GM21367 (cell line): ENCODE measurements around the gene L3MBTL4.
"Not testable (repeated sequence)": the region's sequence is repeated elsewhere in the genome, so short reads cannot be mapped to it uniquely, and the experiment has no call there.

Experiments
- ATAC-seq: cut with Tn5 transposase; IDR thresholded peaks from one replicate; pipeline ENCODE4 v1.9.1; 2021; ENCODE audit not compliant: unreplicated experiment

Gene L3MBTL4

GRCh38 chr18:6315517-6316331, 99.0 kb downstream of the L3MBTL4 start:
- ATAC-seq: no peak

DNA sequence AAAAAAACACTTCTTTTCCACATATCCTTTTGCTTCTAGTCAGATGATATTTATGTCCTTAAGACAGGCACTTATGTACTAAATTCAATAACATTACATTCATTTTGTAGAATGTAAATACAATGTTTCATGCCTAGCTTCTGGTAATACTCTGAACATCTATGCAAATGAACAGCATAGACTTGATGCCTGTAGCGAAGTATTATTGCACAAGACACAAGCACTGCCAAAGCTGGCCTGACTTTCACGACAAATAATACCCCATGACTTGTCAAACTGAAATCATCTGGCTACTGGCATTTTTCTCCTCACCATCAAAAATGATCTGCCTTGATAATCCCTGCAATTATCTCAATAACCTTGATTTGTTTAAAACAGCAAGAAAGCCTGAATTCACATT, 101.3 kb downstream of the L3MBTL4 start:
- no peak for ATAC-seq

DNA sequence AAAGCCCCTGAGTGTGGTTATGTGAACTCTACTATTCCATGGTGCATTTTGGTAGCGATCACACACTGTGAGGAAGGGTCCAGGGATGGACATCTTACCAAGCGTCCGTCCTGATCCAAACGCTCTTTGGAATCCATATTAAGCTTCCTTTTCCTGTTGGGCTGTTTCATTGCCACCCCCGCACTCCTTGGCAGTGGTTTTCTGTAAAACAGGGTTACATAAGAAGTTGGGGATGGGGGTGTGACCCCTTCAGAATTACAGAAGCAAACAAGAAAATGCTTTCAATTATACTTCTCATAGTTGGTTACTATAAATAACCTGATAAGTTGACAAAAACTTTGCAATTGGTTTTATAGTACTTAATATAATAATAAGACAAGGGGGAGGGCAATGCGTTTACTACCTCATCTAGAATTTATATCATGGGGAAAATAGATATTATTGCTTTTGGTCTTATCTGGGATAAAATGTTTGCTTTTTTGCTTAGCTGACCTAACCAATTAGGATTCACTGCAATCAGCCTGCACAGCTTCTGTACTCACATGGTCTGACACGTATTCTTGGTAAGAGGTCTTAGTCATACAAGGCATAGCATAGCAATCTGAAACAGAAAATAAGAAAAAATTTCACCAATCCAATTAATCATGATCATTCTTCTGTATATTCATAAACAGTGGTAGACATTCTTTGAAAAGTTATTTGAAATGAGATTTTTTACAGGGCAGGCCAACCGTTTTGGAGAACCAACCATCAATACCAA, 103.1 kb downstream of the L3MBTL4 start:
- ATAC-seq: no peak

GRCh38 chr18:6310714-6311113, 104.0 kb downstream of the L3MBTL4 start:
- ATAC-seq: no peak

DNA sequence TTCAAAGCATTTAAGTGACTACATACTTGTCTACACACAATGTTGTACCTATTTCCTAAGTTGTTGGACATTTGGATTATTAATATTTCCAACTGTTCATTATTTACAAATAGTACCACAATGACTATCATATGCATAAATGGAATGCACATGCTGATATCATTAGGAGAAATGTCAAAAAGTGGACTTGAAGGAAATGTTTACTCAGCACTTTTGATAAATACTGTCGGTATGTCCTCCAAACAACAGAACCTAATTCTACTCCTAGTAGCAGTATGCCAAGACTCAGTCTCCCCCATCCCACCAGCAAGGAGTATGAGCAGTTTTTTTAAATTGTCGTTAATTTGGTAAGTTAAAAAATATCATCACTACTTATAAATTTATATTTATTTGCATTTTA, 116.8 kb downstream of the L3MBTL4 start:
- ATAC-seq: no peak

- ATAC-seq: no peak
These were observed 120.4 kb downstream of the L3MBTL4 start for GRCh38 chr18:6294148-6294784.

DNA sequence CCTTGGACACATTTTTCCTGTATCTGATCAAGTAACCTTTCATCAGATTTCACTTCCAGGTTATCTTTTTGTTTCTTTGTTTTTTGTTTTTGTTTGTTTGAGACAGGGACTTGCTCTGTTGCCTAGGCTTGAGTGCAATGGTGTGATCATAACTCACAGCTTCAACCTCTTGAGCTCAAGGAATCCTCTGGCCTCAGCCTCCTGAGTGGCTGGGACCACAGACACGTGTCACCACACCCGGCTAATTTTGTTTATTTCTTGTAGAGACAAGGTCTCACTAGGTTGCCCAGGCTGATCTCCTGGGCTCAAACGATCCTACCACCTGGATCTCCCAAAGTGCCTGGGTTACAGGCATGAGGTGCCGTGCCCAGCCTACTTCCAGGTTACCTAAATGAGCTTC, 124.9 kb downstream of the L3MBTL4 start:
- ATAC-seq: no peak

- no peak for ATAC-seq
These were observed 128.1 kb downstream of the L3MBTL4 start for GRCh38 chr18:6286585-6286984.

- no peak for ATAC-seq
These were observed 129.9 kb downstream of the L3MBTL4 start for GRCh38 chr18:6284761-6285160.

DNA sequence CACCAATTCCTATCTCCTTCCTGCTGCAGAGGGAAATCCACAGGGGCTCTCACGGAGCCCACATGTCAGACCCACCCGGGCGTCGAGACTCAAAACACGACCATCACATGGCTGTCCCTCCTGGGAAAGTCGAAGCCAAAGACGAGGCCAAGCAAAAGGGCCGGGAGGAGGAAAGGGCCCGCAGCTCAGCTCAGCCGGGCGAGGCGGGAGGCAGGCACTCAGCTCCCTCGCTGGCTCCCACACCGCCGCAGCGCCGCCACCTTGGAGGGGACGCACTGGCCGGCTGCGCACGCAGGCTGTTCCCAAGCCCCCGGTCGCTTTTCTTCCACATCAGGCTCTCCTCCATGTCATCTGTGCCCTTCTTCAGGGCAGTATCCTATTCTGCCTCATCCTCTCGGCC, 130.4 kb downstream of the L3MBTL4 start:
- ATAC-seq: no peak

GRCh38 chr18:6281874-6282273, 132.8 kb downstream of the L3MBTL4 start:
- no peak for ATAC-seq

DNA sequence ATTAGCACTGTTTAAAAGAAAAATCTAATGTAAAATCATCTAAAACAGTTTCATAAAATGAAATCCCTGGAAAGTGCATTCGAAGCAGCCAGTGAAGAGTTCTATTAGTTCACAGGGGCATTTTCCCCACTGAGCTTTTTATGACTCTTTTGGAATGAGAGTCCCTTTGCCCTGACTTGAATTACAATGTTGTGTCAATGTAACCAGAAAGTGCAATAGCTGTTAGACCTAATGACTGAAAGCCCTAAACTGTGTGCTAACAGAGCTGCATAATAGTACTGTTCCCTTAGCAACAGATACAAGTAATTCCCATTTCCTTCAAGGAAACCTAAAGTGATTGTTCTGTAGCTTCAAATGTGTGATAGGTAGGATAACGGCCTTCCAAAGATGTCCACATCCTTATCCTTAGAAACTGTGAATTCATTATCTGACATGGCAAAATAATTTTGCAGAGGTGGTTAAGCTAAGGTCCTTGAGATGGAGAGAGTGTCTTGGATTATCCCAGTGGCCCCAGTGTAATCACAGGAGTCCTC, 134.4 kb downstream of the L3MBTL4 start:
- ATAC-seq: no peak

DNA sequence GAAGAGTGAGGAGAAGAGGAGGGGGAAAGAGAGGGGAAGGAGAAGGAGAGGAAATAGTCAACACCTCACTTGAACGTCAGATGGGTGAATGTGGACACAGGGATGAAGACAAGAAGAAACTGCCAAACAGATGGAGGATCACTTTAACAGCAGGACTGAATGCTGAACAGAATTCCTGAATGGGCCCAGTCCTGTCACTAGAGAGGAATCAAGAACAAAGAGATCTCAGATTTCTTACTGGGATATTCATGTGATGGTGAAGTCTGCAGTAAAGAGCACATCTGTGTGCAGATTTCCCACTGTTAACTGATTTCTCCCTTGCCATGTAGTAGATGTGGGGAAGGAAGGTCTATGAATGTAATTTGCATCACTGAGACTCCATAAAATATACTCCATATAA, 135.4 kb downstream of the L3MBTL4 start:
- no peak for ATAC-seq

- ATAC-seq: no peak
These were observed 141.3 kb downstream of the L3MBTL4 start for GRCh38 chr18:6273423-6273822.

- not testable (repeated sequence) for ATAC-seq
These were observed 142.6 kb downstream of the L3MBTL4 start for GRCh38 chr18:6272144-6272543.

DNA sequence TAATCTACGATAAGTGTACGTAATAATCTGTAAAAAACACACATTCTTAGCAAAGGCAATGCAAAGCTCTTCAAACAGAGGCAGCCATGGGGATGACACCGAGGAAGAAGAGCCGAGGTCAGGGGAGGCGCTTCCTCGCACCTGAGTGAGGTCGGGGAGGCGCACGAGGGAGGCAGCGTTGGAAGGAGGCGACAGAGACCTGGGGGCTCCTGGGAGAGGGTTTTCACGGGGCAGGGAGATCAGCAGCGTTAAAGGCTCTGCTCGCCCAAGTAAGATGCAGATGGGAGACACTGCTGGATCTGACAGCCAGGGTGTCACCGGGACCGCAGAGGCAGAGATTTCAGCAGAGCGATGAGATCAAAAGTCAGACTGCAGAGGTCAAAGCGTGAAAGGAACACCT, 143.1 kb downstream of the L3MBTL4 start:
- ATAC-seq: no peak

DNA sequence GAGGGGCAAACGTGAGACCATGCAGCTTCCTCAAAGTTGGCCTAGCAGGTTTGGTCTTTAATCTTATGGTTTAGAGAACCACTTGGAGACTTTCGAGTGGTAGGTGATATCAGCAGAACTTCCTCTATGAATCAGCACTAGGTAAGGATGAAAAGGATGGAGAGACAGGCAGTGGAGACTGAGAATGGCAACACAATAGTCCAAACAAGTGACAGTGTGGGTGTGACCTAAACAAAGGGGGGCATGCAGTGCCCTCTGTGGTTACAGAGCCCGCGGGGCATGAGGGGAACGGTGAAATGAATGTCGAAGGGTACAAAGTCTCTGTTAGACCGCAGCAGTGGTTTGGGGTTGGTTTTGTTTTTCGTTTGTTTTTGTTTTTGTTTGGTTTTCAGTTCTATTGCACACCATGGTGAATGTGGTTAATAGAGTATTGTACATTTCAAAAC, 143.9 kb downstream of the L3MBTL4 start:
- ATAC-seq: peak; percentile 83

DNA sequence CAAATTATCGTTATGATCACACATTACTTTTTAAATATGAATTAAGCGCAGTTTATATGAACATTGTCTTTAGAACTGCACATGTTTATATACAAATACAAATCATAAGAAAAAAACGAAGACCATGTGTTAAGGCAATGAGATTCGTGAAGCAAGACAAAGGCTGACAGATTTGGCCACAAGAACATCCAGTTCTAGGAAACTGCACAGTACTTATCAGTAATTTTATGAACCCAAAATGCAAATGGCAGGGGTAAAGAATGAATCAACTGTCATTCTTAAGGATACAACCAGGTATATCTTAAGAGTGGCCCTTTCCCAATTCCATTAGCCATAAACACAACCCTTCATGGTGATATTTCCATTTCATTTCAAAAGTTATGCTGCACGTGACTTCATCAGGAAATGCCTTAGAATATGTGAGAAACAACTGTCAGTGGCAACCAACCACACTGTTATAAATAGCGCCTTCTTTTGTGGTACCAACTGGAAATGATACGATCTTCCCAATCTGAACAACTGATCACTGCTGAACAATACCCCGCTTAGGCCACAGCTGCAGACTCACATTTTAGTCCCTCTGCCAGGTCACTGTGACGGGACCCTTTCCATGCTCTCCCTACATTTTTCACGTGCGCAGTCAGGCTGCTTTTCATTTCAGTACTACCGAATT, 144.9 kb downstream of the L3MBTL4 start:
- ATAC-seq: no peak

GRCh38 chr18:6266212-6266611, 148.5 kb downstream of the L3MBTL4 start:
- no peak for ATAC-seq

DNA sequence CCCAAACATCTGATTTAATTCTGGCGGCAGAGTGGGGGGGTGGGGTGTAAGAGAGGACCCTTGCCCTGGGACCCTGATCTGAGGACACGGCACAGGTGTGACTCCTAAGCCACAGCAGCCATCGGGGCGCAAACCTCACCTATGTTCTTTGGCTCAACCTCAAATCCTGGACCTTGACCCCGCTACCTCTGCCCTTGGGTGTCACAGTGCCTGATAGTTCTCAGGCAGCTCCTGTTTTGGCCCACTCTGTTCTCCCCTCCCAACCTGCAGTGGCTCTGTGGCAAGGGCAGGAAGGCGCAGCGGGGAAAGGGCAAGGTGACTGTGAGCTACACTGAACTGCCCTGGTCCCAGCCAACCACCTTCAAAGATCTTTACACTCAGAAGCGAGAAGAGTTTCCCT, 152.8 kb downstream of the L3MBTL4 start:
- ATAC-seq: no peak

DNA sequence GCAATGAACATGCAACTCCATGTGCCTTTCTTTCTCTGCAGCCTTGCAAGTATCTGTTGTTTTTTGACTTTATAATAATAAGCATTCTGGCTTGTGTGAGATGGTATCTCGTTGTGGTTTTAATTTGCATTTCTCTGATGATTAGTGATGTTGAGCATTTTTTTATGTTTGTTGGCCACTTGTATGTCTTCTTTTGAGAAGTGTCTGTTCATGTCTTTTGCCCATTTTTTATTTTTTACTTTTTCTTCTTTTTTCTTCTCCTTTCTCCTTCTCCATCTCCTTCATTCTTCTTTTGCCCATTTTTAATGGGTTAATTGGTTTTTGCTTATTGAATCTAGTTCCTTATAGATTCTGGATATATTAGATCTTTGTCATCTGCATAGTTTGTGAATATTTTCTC, 155.4 kb downstream of the L3MBTL4 start:
- not testable (repeated sequence) for ATAC-seq
